Large intestine (tissue), 3 donors: ENCODE data around the gene SPATA32. TPM values are rescaled to one million over a fixed set of nuclear protein-coding genes. Genes with fewer than 3 reads are reported as not detected.

Experiments
- DNase-seq, 2 donors: peaks; one replicate each; pipeline versions ENCODE4 v3.0.0 to v3.0.0-alpha.2; 2013
- H3K27ac ChIP-seq: one replicate; pipeline ENCODE4 v1.5.1; 2013; ENCODE audit warnings: low read length
- H3K27me3 ChIP-seq: 2 replicates; pipeline ENCODE4 v1.6.1; 2013; ENCODE audit warnings: low read length; ENCODE audit not compliant: control insufficient read depth, insufficient read depth
- H3K36me3 ChIP-seq: 2 replicates; pipeline ENCODE4 v1.6.1; 2013; ENCODE audit warnings: low read length; ENCODE audit not compliant: control insufficient read depth, insufficient read depth
- H3K4me1 ChIP-seq: one replicate; pipeline ENCODE4 v1.6.1; 2013; ENCODE audit warnings: low read length; ENCODE audit not compliant: control insufficient read depth, insufficient read depth
- H3K4me3 ChIP-seq: one replicate; pipeline ENCODE4 v1.5.1; 2013; ENCODE audit warnings: low read length
- H3K9me3 ChIP-seq: one replicate; pipeline ENCODE4 v1.6.1; 2013; ENCODE audit warnings: mild to moderate bottlenecking, low read depth, low read length, moderate library complexity; ENCODE audit not compliant: control insufficient read depth
- WGBS: methylation state at CpG from one replicate; pipeline ENCODE4 v1.1.5; 2013; ENCODE audit warnings: low lambda C conversion rate; ENCODE audit not compliant: insufficient coverage; 5-methylcytosine and 5-hydroxymethylcytosine counted together
- polyA plus RNA-seq: library from polyadenylated mRNA; unstranded; fragments of 120-200 nt; gene quantifications from one replicate; pipeline ENCODE4 v1.2.1, GENCODE V29; 2013

The SPATA32 gene
- polyA plus RNA-seq, 1 donor: 0.24 TPM

- no peak for DNase-seq
- no CpG with 5 or more reads among the region's 13 CpGs for WGBS
Measured at GRCh38 chr17:45270828-45271418, 9.0 kb upstream of the SPATA32 start.

GRCh38 chr17:45269912-45270311, 8.0 kb upstream of the SPATA32 start:
- H3K4me1 ChIP-seq: peaks cover 18% of the 10 kb centered on the region
- peaks cover 66% of the 10 kb centered on the region for H3K36me3 ChIP-seq
- H3K9me3 ChIP-seq: no peaks in the 10 kb centered on the region
- no CpG with 5 or more reads among the region's 7 CpGs for WGBS
- H3K27ac ChIP-seq: no peak overlapping the region
- no peak overlapping the region for H3K4me3 ChIP-seq
- H3K27me3 ChIP-seq: no peaks in the 10 kb centered on the region
- DNase-seq: no peak

More at GRCh38 chr17:45270828-45271418, 9.0 kb upstream of the SPATA32 start:
- H3K36me3 ChIP-seq: peaks cover 64% of the 10 kb centered on the region
- peaks cover 8% of the 10 kb centered on the region for H3K4me1 ChIP-seq
- no peak overlapping the region for H3K27ac ChIP-seq
- no peaks in the 10 kb centered on the region for H3K9me3 ChIP-seq
- no peak overlapping the region for H3K4me3 ChIP-seq
- H3K27me3 ChIP-seq: no peaks in the 10 kb centered on the region

- Histone ChIP-seq H3K4me3 (no peak overlapping the region), H3K4me1 (peaks cover 28% of the 10 kb centered on the region), H3K36me3 (peaks cover 61% of the 10 kb centered on the region), H3K9me3 (no peaks in the 10 kb centered on the region), H3K27me3 (no peaks in the 10 kb centered on the region), H3K27ac (no peak overlapping the region)
- WGBS: 100% methylated on average over 1 of the region's 10 CpGs
- no peak for DNase-seq
Measured at GRCh38 chr17:45267436-45268055, 5.7 kb upstream of the SPATA32 start.

GRCh38 chr17:45266372-45266926, 4.6 kb upstream of the SPATA32 start:
- WGBS: no CpG with 5 or more reads among the region's 13 CpGs
- no peak for DNase-seq
- no peaks in the 10 kb centered on the region for H3K9me3 ChIP-seq
- no peaks in the 10 kb centered on the region for H3K27me3 ChIP-seq
- H3K4me3 ChIP-seq: no peak overlapping the region
- peaks cover 61% of the 10 kb centered on the region for H3K36me3 ChIP-seq
- peaks cover 33% of the 10 kb centered on the region for H3K4me1 ChIP-seq
- H3K27ac ChIP-seq: peak overlapping the region; percentile 74

- no peaks in the 10 kb centered on the region for H3K27me3 ChIP-seq
- peaks cover 33% of the 10 kb centered on the region for H3K4me1 ChIP-seq
- H3K27ac ChIP-seq: peak overlapping the region; percentile 74
- DNase-seq: peak; percentile 62 to 84
- 33% methylated on average over 1 of the region's 1 CpG for WGBS
- H3K36me3 ChIP-seq: peaks cover 59% of the 10 kb centered on the region
- no peak overlapping the region for H3K4me3 ChIP-seq
- H3K9me3 ChIP-seq: no peaks in the 10 kb centered on the region
Measured at GRCh38 chr17:45265821-45266220, 3.9 kb upstream of the SPATA32 start.

GRCh38 chr17:45264988-45265387, 3.1 kb upstream of the SPATA32 start:
- peak in 1 of 2 donors; percentile 72 for DNase-seq

GRCh38 chr17:45264430-45264829, 2.5 kb upstream of the SPATA32 start:
- H3K27me3 ChIP-seq: no peaks in the 10 kb centered on the region
- DNase-seq: no peak
- H3K36me3 ChIP-seq: peaks cover 45% of the 10 kb centered on the region
- no peaks in the 10 kb centered on the region for H3K9me3 ChIP-seq
- H3K27ac ChIP-seq: no peak overlapping the region
- no peak overlapping the region for H3K4me3 ChIP-seq
- WGBS: no CpG with 5 or more reads among the region's 14 CpGs
- peaks cover 33% of the 10 kb centered on the region for H3K4me1 ChIP-seq

More at GRCh38 chr17:45264988-45265387, 3.1 kb upstream of the SPATA32 start:
- Histone ChIP-seq H3K27me3 (no peaks in the 10 kb centered on the region), H3K27ac (peak overlapping the region; percentile 20), H3K4me3 (no peak overlapping the region), H3K9me3 (no peaks in the 10 kb centered on the region), H3K36me3 (peaks cover 50% of the 10 kb centered on the region), H3K4me1 (peaks cover 33% of the 10 kb centered on the region)
- 40% methylated on average over 1 of the region's 8 CpGs for WGBS

- no peak for DNase-seq
- Histone ChIP-seq H3K4me1 (peaks cover 33% of the 10 kb centered on the region), H3K36me3 (peaks cover 36% of the 10 kb centered on the region), H3K27ac (no peak overlapping the region), H3K4me3 (no peak overlapping the region), H3K9me3 (no peaks in the 10 kb centered on the region), H3K27me3 (no peaks in the 10 kb centered on the region)
- WGBS: no CpG with 5 or more reads among the region's 7 CpGs
Measured at GRCh38 chr17:45263477-45263860, 1.6 kb upstream of the SPATA32 start.

GRCh38 chr17:45262516-45263476, 902 bp upstream of the SPATA32 start:
- H3K4me3 ChIP-seq: no peak overlapping the region
- WGBS: no CpG with 5 or more reads among the region's 18 CpGs
- peaks cover 31% of the 10 kb centered on the region for H3K36me3 ChIP-seq
- H3K27me3 ChIP-seq: no peaks in the 10 kb centered on the region
- H3K4me1 ChIP-seq: peaks cover 33% of the 10 kb centered on the region
- H3K9me3 ChIP-seq: no peaks in the 10 kb centered on the region
- no peak overlapping the region for H3K27ac ChIP-seq
- DNase-seq: no peak

GRCh38 chr17:45260204-45260783, 1.6 kb downstream of the SPATA32 start:
- H3K27me3 ChIP-seq: no peaks in the 10 kb centered on the region
- H3K27ac ChIP-seq: no peak overlapping the region
- no CpG with 5 or more reads among the region's 7 CpGs for WGBS
- no peak for DNase-seq
- H3K4me3 ChIP-seq: no peak overlapping the region
- peaks cover 15% of the 10 kb centered on the region for H3K36me3 ChIP-seq
- no peaks in the 10 kb centered on the region for H3K9me3 ChIP-seq
- peaks cover 19% of the 10 kb centered on the region for H3K4me1 ChIP-seq
